ENCODE results near the gene CPAMD8.

DNA sequence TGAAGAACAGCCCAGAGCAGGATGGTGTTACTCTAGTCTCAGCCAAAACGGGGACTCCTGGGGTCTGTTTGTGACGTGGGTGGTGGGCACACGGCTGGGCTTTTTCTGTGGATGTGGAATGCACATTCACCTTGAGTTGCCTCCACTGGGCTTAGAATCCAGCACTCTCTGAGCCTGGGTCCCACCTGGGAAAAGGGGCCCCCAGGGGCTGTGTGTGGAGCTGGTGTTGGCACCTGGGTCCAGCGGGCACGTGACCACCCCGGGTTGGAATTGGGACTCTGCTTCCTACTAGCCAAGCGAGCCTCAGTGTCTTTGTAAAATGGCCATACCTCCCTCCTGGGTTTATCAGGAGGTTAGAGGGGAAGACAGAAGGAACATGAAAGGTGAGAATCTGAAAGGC, 167.0 kb downstream of the CPAMD8 start:
- no peak for TF ChIP-seq MED1 (CRISPR knock-in tag; IDR thresholded peaks at IDR 0.05; ENCODE audit: borderline replicate concordance)
- TF ChIP-seq POLR2AphosphoS5 (IDR thresholded peaks at IDR 0.05; ENCODE audit: control insufficient read depth, insufficient read depth, low read depth, low read length), result no peak
- TF ChIP-seq FOXK1 (CRISPR knock-in tag; IDR thresholded peaks at IDR 0.05; ENCODE audit: borderline replicate concordance), result no peak
- TF ChIP-seq, protein P1, sequence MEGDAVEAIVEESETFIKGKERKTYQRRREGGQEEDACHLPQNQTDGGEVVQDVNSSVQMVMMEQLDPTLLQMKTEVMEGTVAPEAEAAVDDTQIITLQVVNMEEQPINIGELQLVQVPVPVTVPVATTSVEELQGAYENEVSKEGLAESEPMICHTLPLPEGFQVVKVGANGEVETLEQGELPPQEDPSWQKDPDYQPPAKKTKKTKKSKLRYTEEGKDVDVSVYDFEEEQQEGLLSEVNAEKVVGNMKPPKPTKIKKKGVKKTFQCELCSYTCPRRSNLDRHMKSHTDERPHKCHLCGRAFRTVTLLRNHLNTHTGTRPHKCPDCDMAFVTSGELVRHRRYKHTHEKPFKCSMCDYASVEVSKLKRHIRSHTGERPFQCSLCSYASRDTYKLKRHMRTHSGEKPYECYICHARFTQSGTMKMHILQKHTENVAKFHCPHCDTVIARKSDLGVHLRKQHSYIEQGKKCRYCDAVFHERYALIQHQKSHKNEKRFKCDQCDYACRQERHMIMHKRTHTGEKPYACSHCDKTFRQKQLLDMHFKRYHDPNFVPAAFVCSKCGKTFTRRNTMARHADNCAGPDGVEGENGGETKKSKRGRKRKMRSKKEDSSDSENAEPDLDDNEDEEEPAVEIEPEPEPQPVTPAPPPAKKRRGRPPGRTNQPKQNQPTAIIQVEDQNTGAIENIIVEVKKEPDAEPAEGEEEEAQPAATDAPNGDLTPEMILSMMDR (IDR thresholded peaks at IDR 0.05 in 2 of 3, conservative IDR thresholded peaks at IDR 0.05 in 1 of 3; ENCODE audit: insufficient read depth in 2 of 3, low read depth in 1 of 3, low read length in 3 of 3), result no peak
